Measurements from ENCODE around the gene ANTXR1.

Gene ANTXR1

GRCh38 chr2:69034845-69035244, 21.9 kb downstream of the ANTXR1 start:
- no peak for DNase-seq

GRCh38 chr2:69036926-69037325, 23.9 kb downstream of the ANTXR1 start:
- DNase-seq = no peak

DNA sequence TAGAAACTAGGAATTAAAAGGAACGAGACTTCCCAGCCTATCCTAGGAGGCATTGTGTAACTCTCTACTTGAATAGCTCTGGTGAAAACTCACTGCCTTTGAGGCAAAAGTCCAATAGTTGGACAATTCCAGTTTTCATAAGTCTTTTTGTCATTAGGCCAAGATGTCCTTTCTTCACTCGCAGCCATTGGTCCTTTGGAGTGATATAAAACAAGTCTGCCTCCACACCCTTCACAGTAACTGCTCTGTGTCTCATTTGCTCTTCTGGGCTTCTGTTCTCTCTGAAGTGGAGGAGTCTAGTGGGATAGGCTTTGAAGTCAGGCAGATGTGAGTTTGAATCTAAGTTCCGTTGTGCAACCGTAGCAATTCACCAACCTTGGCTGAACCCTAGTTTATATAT, 28.2 kb downstream of the ANTXR1 start:
- DNase-seq = no peak

- no peak for DNase-seq
Observed at GRCh38 chr2:69043736-69044400, 30.9 kb downstream of the ANTXR1 start.

GRCh38 chr2:69046221-69046662, 33.3 kb downstream of the ANTXR1 start:
- DNase-seq = no peak

DNA sequence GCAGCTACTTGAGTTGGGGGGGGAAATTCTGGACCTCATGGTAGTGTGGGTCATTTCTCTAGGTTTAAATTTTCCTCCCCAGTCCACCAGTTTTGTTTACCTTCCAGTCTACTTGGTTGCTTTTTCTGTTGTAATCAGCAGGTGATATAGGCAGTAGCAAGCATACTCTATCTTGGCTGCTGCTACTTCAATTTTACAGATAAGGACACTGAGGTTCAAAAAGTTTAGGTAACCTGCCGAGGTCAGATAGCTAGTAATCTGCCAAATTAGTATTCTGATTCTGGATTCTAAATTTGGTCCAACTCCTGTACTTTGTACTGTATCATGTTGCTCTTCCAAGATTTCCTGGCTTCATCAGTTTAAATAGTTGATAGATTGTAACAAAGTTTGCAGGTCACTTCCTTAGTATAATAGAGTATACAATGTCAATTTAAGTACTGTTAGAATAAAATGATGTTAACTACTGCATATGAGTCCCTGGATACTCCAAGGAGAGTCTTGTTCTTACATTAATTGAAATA, 34.7 kb downstream of the ANTXR1 start:
- DNase-seq = no peak

- no peak for DNase-seq
Observed at GRCh38 chr2:69050802-69051201, 37.8 kb downstream of the ANTXR1 start.

- DNase-seq = no peak
Observed at GRCh38 chr2:69053416-69053965, 40.5 kb downstream of the ANTXR1 start.

DNA sequence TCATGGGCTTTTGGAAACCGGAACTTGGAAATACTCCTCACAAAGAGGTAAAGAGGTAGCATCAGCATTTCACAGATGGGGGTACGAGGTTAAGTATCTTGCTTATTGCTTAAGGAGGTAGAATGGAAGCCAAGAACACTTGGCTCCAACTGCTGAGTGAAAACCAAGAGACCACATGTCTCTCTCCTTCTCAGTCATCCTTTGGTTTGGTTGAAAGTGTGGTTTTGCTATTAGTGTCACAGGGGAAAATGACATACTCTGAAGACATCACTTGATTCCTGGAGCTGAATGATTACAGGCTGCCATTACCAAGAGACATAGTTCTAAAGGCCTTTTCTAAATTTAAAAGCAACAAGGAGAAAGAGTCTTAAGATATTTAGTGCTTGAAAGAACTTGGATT, 41.5 kb downstream of the ANTXR1 start:
- DNase-seq = no peak

GRCh38 chr2:69055688-69056470, 42.9 kb downstream of the ANTXR1 start:
- DNase-seq = no peak

GRCh38 chr2:69057660-69058059, 44.7 kb downstream of the ANTXR1 start:
- no peak for DNase-seq

GRCh38 chr2:69059731-69060290, 46.8 kb downstream of the ANTXR1 start:
- no peak for DNase-seq

- DNase-seq = no peak
Observed at GRCh38 chr2:69060938-69061501, 48.0 kb downstream of the ANTXR1 start.

GRCh38 chr2:69061525-69061924, 48.5 kb downstream of the ANTXR1 start:
- DNase-seq = no peak

DNA sequence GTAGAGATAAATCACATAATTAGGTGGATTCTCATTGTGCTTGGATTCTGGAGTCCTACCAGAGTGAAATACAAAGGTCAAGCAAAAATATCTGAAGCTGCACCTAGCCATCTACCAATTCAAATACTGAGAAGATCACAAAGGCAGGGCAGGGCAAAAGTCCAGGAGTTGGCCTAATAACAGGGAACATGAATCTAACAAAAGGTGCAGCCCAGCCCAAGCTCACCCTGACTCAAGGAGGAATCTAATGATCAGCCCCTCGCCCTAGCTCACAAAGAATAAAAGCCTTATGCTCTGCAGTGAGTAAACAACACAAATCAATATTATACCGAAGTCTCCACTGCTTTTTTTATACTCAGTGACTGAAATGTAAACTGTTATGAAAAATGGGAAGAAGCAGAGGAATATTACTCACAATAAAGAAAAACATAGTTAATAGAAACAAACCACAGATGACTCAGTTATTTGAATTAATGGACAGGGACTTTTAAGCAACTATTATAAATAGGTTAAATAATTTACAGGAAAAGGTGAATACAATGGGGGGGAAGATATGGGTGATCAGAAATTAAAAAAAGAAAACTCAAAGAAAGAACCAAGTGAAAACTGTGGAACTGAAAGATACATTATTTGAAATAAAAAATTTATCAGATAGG, 49.5 kb downstream of the ANTXR1 start:
- no peak for DNase-seq

- DNase-seq = no peak
Observed at GRCh38 chr2:69065735-69066336, 52.9 kb downstream of the ANTXR1 start.

- DNase-seq = no peak
Observed at GRCh38 chr2:69067026-69067630, 54.1 kb downstream of the ANTXR1 start.

DNA sequence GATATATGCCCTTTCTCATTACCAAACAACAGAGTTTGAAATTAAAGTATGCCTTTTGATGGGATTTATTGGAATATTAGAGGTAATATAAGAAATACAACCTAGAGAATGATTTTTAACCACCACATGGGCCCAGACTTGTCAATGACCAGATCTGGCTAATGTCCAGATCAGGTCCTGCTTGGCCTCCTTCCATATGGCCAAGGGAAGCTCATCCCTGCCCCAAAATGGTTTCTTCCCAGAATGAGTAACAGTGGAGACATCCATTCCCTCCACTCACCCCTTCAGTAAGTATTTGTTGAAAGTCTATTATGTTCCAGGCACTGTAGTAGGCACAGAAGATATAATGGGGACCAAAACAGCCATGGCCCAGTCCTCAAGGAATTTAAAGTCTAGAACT, 54.9 kb downstream of the ANTXR1 start:
- DNase-seq = no peak

- DNase-seq = no peak
Observed at GRCh38 chr2:69070969-69071368, 58.0 kb downstream of the ANTXR1 start.

GRCh38 chr2:69073928-69074570, 61.1 kb downstream of the ANTXR1 start:
- no peak for DNase-seq

GRCh38 chr2:69074918-69075317, 61.9 kb downstream of the ANTXR1 start:
- no peak for DNase-seq

All from activated CD4-positive, alpha-beta T cell treated with anti-CD3 and anti-CD28 coated beads, Interleukin-2, amount 50 U/mL, for 1 hour (primary cell).